GM12878 (cell line): ENCODE results near the gene VARS2. TPM values are rescaled to one million over a fixed set of nuclear protein-coding genes. Genes with fewer than 3 reads are reported as not detected.

ENCODE experiments used
- ATF2 ChIP-seq: IDR thresholded peaks from 2 replicates; pipeline ENCODE4 v1.6.1; 2012; ENCODE audit warnings: low read length, inconsistent platforms
- BCLAF1 ChIP-seq: fragments of 450-650 bp; IDR thresholded peaks from 2 replicates; pipeline ENCODE4 v1.6.1; 2017; ENCODE audit warnings: antibody characterized with exemption, mild to moderate bottlenecking, moderate library complexity
- CREB1 ChIP-seq: IDR thresholded peaks from 2 replicates; pipeline ENCODE4 v1.6.1; 2012; ENCODE audit warnings: low read depth, mild to moderate bottlenecking, inconsistent platforms
- HCFC1 ChIP-seq: fragments of 150-350 bp; IDR thresholded peaks from 2 replicates; pipeline ENCODE4 v1.6.1; 2014; ENCODE audit warnings: low read length
- HDAC6 ChIP-seq: fragments of 200-600 bp; sonication (generic); IDR thresholded peaks from one replicate; pipeline ENCODE4 v1.8.0; 2017; ENCODE audit warnings: antibody characterized with exemption; ENCODE audit not compliant: unreplicated experiment
- IRF4 ChIP-seq: IDR thresholded peaks from 2 replicates; pipeline ENCODE4 v1.6.1; 2011; ENCODE audit warnings: low read depth, low read length
- JUNB ChIP-seq: IDR thresholded peaks from 2 replicates; pipeline ENCODE4 v1.6.1; 2016; ENCODE audit warnings: antibody characterized with exemption, mild to moderate bottlenecking
- KDM1A ChIP-seq: fragments of 200-600 bp; sonication (generic); IDR thresholded peaks from 2 replicates; pipeline ENCODE4 v1.6.1; 2016; ENCODE audit warnings: borderline replicate concordance
- MYB ChIP-seq: fragments of 150-350 bp; IDR thresholded peaks from 2 replicates; pipeline ENCODE4 v1.6.1; 2014; ENCODE audit warnings: mild to moderate bottlenecking, low read depth, low read length, borderline replicate concordance
- NFYA ChIP-seq: IDR thresholded peaks from 2 replicates; pipeline ENCODE4 v1.6.1; 2011; ENCODE audit warnings: low read depth, mild to moderate bottlenecking, low read length, improper control_type of control experiment, borderline replicate concordance
- PML ChIP-seq: IDR thresholded peaks from 2 replicates; pipeline ENCODE4 v1.6.1; 2012; ENCODE audit warnings: low read length, inconsistent platforms
- POLR2A ChIP-seq: IDR thresholded peaks from 2 replicates; pipeline ENCODE4 v1.6.1; 2011; ENCODE audit warnings: low read depth, mild to moderate bottlenecking, low read length
- POLR2AphosphoS2 ChIP-seq: IDR thresholded peaks from 2 replicates; pipeline ENCODE4 v1.6.1; 2011; ENCODE audit warnings: low read depth, mild to moderate bottlenecking, low read length, improper control_type of control experiment, moderate library complexity
- POLR2AphosphoS5 ChIP-seq: IDR thresholded peaks from 2 replicates; pipeline ENCODE4 v1.6.1; 2011; ENCODE audit warnings: mild to moderate bottlenecking, low read length, inconsistent platforms
- RUNX3 ChIP-seq: IDR thresholded peaks from 2 replicates; pipeline ENCODE4 v1.6.1; 2012; ENCODE audit warnings: low read length, inconsistent platforms
- SIN3A ChIP-seq: IDR thresholded peaks from 2 replicates; pipeline ENCODE4 v1.6.1; 2012; ENCODE audit warnings: low read depth, low read length, improper control_type of control experiment
- USF1 ChIP-seq: IDR thresholded peaks from 2 replicates; pipeline ENCODE4 v1.6.1; 2011; ENCODE audit warnings: borderline replicate concordance, low read depth, mild to moderate bottlenecking, moderate library complexity, mixed read lengths, low read length; ENCODE audit not compliant: insufficient read depth; ENCODE audit errors: extremely low read length
- ZBTB11 ChIP-seq: fragments of 450-650 bp; formaldehyde crosslinking; IDR thresholded peaks from 2 replicates; pipeline ENCODE4 v1.5.0; 2022; ENCODE audit warnings: mild to moderate bottlenecking, missing genetic modification characterization
- ZNF24 ChIP-seq: fragments of 450-650 bp; IDR thresholded peaks from 2 replicates; pipeline ENCODE4 v1.6.1; 2017; ENCODE audit warnings: antibody characterized with exemption, mild to moderate bottlenecking
- ZNF622 ChIP-seq: fragments of 450-650 bp; IDR thresholded peaks from 2 replicates; pipeline ENCODE4 v1.6.1; 2017; ENCODE audit warnings: mild to moderate bottlenecking, inconsistent platforms
- ZZZ3 ChIP-seq: IDR thresholded peaks from 2 replicates; pipeline ENCODE4 v1.6.1; 2011; ENCODE audit warnings: low read depth; ENCODE audit not compliant: control insufficient read depth, insufficient read length
- polyA plus RNA-seq, 11 experiments: library from polyadenylated mRNA; depleted of rRNA in 4 of 11; unstranded in 6 of 11; stranded (reverse) in 5 of 11; fragments of >200 nt; fragmentation: Nextera tagmentation in 4 of 11; fragmentation: Illumina TruSeq in 1 of 11; extraction: Ambion mirVana in 4 of 11; extraction: Trizol in 1 of 11; gene quantifications; 1 replicate in 1 of 11; 2 replicates in 10 of 11; pipeline versions ENCODE4 v1.2.1 to v1.2.3, GENCODE V29; 2011 to 2016; ENCODE audit warnings: inconsistent platforms in 2 of 11, missing spikeins in 2 of 11, low read depth in 1 of 11
- total RNA-seq, 4 experiments: library from RNA; depleted of rRNA in 3 of 4; stranded (reverse); fragments of >200 nt in 3 of 4; fragmentation: Illumina TruSeq in 1 of 4; extraction: Trizol in 1 of 4; gene quantifications; 2 replicates each; pipeline versions ENCODE4 v1.2.1 to v1.2.3, GENCODE V29; 2013 to 2021

Gene VARS2
- total and polyA plus RNA-seq, 10 of the 15 experiments (the other 5 are each of a cell fraction or from before 2014, with no cell fraction given): 3.8 to 70.7 (median 49.1) TPM

DNA sequence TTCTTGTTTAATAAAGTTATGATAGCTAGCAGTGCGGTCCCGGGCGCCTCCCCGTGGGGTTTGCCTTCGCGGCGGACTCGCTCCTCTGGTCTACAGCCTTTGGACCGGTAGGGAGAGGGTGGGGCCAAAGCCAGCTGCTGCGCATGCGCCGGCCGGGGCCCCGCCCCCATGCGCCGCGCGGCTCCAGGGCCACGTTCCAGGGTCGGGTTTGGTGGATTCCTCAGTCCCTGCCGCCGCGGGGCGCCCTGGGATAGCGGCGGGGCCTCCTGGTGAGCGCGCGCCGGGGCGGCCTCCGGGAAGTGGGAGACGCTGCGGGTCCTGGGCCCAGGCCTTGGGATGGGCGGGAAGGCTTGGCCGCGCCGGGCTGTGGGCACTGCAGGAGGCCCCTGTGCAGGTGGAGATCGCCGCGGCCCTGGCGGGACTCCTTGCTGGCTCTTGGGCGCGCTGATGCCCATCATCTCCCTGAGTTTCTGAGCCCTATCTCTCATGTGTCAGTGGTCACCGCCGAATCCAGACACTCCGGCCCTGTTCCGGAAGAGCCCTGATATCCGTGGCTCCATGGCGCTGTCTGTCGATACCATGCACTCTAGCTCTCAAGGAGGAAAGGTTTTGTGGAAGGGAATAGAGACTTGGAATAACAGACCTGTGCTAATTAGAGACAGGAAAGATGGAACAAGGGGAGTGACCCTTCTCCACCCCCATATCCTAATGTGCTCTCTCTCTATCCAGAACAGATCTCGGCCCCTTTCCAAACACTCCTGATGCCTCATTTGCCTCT is at the start of gene VARS2 (continued):
- TF ChIP-seq BCLAF1 (no peak), ZZZ3 (no peak), RUNX3 (0 out of 2 replicates have a peak, but pooled peaks have one; percentile 18), IRF4 (no peak), KDM1A (no peak), PML (peak; percentile 66; the same call in 1 of the 2 replicates), JUNB (no peak), HCFC1 (no peak), POLR2AphosphoS5 (peak; percentile 63; the same call in 1 of the 2 replicates), MYB (no peak), ZNF24 (no peak), POLR2AphosphoS2 (peak; percentile 53; the same call in 1 of the 2 replicates), HDAC6 (no peak), USF1 (no peak), ZNF622 (no peak), POLR2A (peak; percentile 87), SIN3A (no peak; the same call in 1 of the 2 replicates), CREB1 (0 out of 2 replicates have a peak, but pooled peaks have one; percentile 23), NFYA (no peak), ATF2 (no peak), ZBTB11 (CRISPR knock-in tag) (no peak)
